Measurements from ENCODE around the gene PKD1. TPM values are rescaled to one million over a fixed set of nuclear protein-coding genes. Genes with fewer than 3 reads are reported as not detected.

Gene PKD1
- total RNA-seq, 1 experiment from 2014 or later: 137 TPM

- no TSS peak for BruUV-seq (replicated peaks)
- intact Hi-C loops (cut with micrococcal nuclease): no loop called here
- Histone ChIP-seq H3K27ac (ENCODE audit: low read depth, low read length) (no peak overlapping the region), H4K20me1 (ENCODE audit: insufficient read depth) (no peaks in the 10 kb centered on the region), H3K79me2 (ENCODE audit: insufficient read depth, low read length) (no peaks in the 10 kb centered on the region), H3K27me3 (ENCODE audit: insufficient read depth, low read length) (no peaks in the 10 kb centered on the region), H3K4me3 (replicated peaks in 1 of 2; ENCODE audit: low read depth in 1 of 2, low read length in 2 of 2) (no peak overlapping the region), H3K4me2 (ENCODE audit: low read length) (no peak overlapping the region), H2AFZ (ENCODE audit: low read depth, low read length, poor library complexity, severe bottlenecking) (no peak overlapping the region), H3K9me3 (ENCODE audit: control insufficient read depth in 1 of 2, insufficient read depth in 1 of 2, low read depth in 1 of 2, low read length in 2 of 2) (no peaks in the 10 kb centered on the region), H3K4me1 (ENCODE audit: control insufficient read depth in 1 of 2, insufficient read depth in 2 of 2, low read length in 2 of 2) (no peaks in the 10 kb centered on the region), H3K9me2 (ENCODE audit: insufficient read depth) (no peaks in the 10 kb centered on the region), H3K9ac (ENCODE audit: low read length) (no peak overlapping the region), H3K36me3 (ENCODE audit: control insufficient read depth in 1 of 2, insufficient read depth in 2 of 2, low read length in 2 of 2) (peaks cover 0 to 2% of the 10 kb centered on the region in 2 experiments; a peak in 1 of 4 replicates)
- ATAC-seq (no peak), DNase-seq (ENCODE audit: low read depth, low spot score) (no peak)
- POLR2A ChIA-PET: no interaction called here
- RAD21 ChIA-PET (ENCODE audit: low non-redundant PET in 1 of 2, low total read pairs in 2 of 2, uncharacterized antibody in 2 of 2, unreplicated experiment in 2 of 2): no interaction called here
- CTCF ChIA-PET: no interaction called here
- TF ChIP-seq SP1 (IDR thresholded peaks at IDR 0.05; ENCODE audit: low read depth) (no peak), ZFX (IDR thresholded peaks at IDR 0.05) (no peak), EZH2phosphoT487 (IDR thresholded peaks at IDR 0.05; ENCODE audit: borderline replicate concordance) (no peak), CTCF (IDR thresholded peaks at IDR 0.05 in 2 of 3, conservative IDR thresholded peaks at IDR 0.05 in 1 of 3; ENCODE audit: borderline replicate concordance in 1 of 3, insufficient read depth in 1 of 3, low read depth in 2 of 3, low read length in 2 of 3) (no peak), SIN3A (IDR thresholded peaks at IDR 0.05; ENCODE audit: low read depth) (no peak), POLR2AphosphoS5 (IDR thresholded peaks at IDR 0.05; ENCODE audit: low read depth, low read length) (no peak), CEBPB (IDR thresholded peaks at IDR 0.05; ENCODE audit: low read depth) (no peak), RAD21 (IDR thresholded peaks at IDR 0.05; ENCODE audit: low read depth) (no peak), ZNF274 (IDR thresholded peaks at IDR 0.05; ENCODE audit: low read depth, low read length) (no peak), SRF (IDR thresholded peaks at IDR 0.05; ENCODE audit: low read depth) (no peak), EGR1 (IDR thresholded peaks at IDR 0.05; ENCODE audit: low read depth) (no peak), FOSL1 (IDR thresholded peaks at IDR 0.05; ENCODE audit: low read depth) (no peak), ATF3 (IDR thresholded peaks at IDR 0.05) (no peak), EZH2 (IDR thresholded peaks at IDR 0.05) (no peak), POLR2A (IDR thresholded peaks at IDR 0.05; ENCODE audit: borderline replicate concordance, extremely low read depth, insufficient read depth, insufficient read length) (no peak), REST (IDR thresholded peaks at IDR 0.05; ENCODE audit: low read depth) (no peak), CBX3 (IDR thresholded peaks at IDR 0.05; ENCODE audit: low read depth) (no peak), ELF1 (IDR thresholded peaks at IDR 0.05; ENCODE audit: borderline replicate concordance, low read depth) (no peak)
Measured at GRCh38 chr16:2076072-2076865, 59.4 kb downstream of the PKD1 start.

Measured in HCT116 (cell line).